Measurements from ENCODE around the gene GSTM4. TPM values are rescaled to one million over a fixed set of nuclear protein-coding genes. Genes with fewer than 3 reads are reported as not detected.

Gene GSTM4
- total and polyA plus RNA-seq, 2 donors (not counting 1 experiment from before 2014, with no cell fraction given), result 28.6 to 56.5 TPM

DNA sequence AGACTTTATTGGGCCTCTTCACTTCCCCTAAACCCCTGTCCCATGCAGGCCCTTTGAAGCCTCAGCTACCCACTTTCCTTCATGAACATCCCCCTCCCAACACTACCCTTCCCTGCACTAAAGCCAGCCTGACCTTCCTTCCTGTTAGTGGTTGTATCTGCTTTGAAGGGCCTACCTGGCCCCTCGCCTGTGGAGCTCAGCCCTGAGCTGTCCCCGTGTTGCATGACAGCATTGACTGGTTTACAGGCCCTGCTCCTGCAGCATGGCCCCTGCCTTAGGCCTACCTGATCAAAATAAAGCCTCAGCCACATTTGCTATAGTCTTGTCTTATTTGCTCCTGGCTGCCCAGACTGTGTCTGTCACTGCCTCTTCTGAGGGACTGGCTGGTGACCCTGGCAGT is 5.5 kb downstream of the GSTM4 start:
- H4K20me1 ChIP-seq (ENCODE audit: control insufficient read depth, insufficient read depth, low read length, poor library complexity, severe bottlenecking), result no peaks in the 10 kb centered on the region
- DNase-seq (no peak), ATAC-seq (ENCODE audit: low read depth) (no peak)
- no peaks in the 10 kb centered on the region for H3K79me2 ChIP-seq (ENCODE audit: control insufficient read depth, insufficient read depth, low read length)
- no peaks in the 10 kb centered on the region for H3K9me3 Mint-ChIP-seq (ENCODE audit: insufficient read depth)
- no peak overlapping the region for H3K4me3 ChIP-seq (ENCODE audit: control extremely low read depth in 1 of 5, extremely low read depth in 1 of 5, insufficient read depth in 1 of 5, low read depth in 2 of 5, low read length in 4 of 5)
- no peaks in the 10 kb centered on the region for H3K27me3 ChIP-seq (replicated peaks in 1 of 4; ENCODE audit: control extremely low read depth in 1 of 4, control insufficient read depth in 3 of 4, insufficient read depth in 4 of 4, low read length in 3 of 4)
- no peak overlapping the region for H2AFZ ChIP-seq (ENCODE audit: insufficient read depth, low read depth, low read length, poor library complexity, severe bottlenecking)
- no peak overlapping the region for H3K4me2 ChIP-seq (replicated peaks; ENCODE audit: low read depth, low read length, poor library complexity, severe bottlenecking)
- no peak overlapping the region for H3K27ac Mint-ChIP-seq
- ChIA-PET CTCF (interaction anchor here (1.1 to 1.9 kb wide), 2 partner anchors 15 to 21 kb away, joined by 3 to 8 read pairs; no protein-coding TSS in a partner anchor), POLR2A (no interaction called here)
- H3K36me3 ChIP-seq (replicated peaks in 1 of 2; ENCODE audit: control extremely low read depth in 1 of 2, control insufficient read depth in 1 of 2, extremely low read depth in 1 of 2, insufficient read depth in 2 of 2, low read length in 1 of 2), result peaks cover 0 to 16% of the 10 kb centered on the region in 2 experiments
- TF ChIP-seq EZH2 (IDR thresholded peaks at IDR 0.05; ENCODE audit: borderline replicate concordance, insufficient read depth, low read depth, low read length, poor library complexity, severe bottlenecking) (no peak), CTCF (IDR thresholded peaks at IDR 0.05) (no peak)
- WGBS (ENCODE audit: insufficient coverage), result 87% methylated on average over 2 of the region's 2 CpGs
- H3K27ac ChIP-seq (ENCODE audit: low read length in 2 of 2), result no peak overlapping the region
- H3K4me1 ChIP-seq (ENCODE audit: control insufficient read depth in 2 of 2, insufficient read depth in 2 of 2, low read length in 2 of 2), result peaks cover 4 to 6% of the 10 kb centered on the region in 2 donors
- H3K9ac ChIP-seq (ENCODE audit: low read length), result no peak overlapping the region
- H3K9me3 ChIP-seq (ENCODE audit: control extremely low read depth in 1 of 3, control insufficient read depth in 2 of 3, insufficient read depth in 1 of 3, low read length in 2 of 3), result no peaks in the 10 kb centered on the region
- intact Hi-C loops (cut with micrococcal nuclease), result no loop called here
- H3K4me1 Mint-ChIP-seq, result peaks cover 7% of the 10 kb centered on the region
- H3K27me3 Mint-ChIP-seq, result no peaks in the 10 kb centered on the region
- no peak overlapping the region for H3K4me3 Mint-ChIP-seq

DNA sequence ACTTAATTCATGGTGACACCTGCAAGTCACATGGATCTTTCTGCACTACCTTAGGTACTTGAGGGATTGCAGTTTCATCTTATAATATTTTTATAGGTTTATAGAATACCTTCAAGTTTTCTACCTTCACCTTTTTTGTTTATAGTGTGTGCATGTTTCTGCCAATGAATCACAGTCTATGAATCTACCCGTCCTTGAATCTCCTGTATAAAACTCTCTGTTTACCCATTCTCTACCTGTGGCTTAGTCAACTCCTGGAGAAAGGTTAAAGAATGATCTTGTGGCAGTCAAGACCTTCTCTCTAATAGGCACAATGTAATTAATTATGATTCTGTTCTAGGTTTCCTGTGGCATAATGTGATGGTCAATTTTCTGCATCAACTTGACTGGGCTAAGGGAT is 8.8 kb downstream of the GSTM4 start:
- Mint-ChIP-seq H3K4me3 (no peak overlapping the region), H3K27ac (no peak overlapping the region), H3K27me3 (no peaks in the 10 kb centered on the region), H3K4me1 (peaks cover 17% of the 10 kb centered on the region), H3K9me3 (ENCODE audit: insufficient read depth) (no peaks in the 10 kb centered on the region)
- CTCF ChIA-PET, result interaction anchor here (1.4 kb wide), 1 partner anchor 24 kb away, joined by 4 read pairs; no protein-coding TSS in a partner anchor
- no peaks in the 10 kb centered on the region for H3K79me2 ChIP-seq (ENCODE audit: control insufficient read depth, insufficient read depth, low read length)
- no peak overlapping the region for H2AFZ ChIP-seq (ENCODE audit: insufficient read depth, low read depth, low read length, poor library complexity, severe bottlenecking)
- POLR2A ChIA-PET, result no interaction called here
- peaks cover 4 to 14% of the 10 kb centered on the region in 2 donors for H3K4me1 ChIP-seq (ENCODE audit: control insufficient read depth in 2 of 2, insufficient read depth in 2 of 2, low read length in 2 of 2)
- no peak overlapping the region for H3K9ac ChIP-seq (ENCODE audit: low read length)
- H3K4me2 ChIP-seq (replicated peaks; ENCODE audit: low read depth, low read length, poor library complexity, severe bottlenecking), result no peak overlapping the region
- TF ChIP-seq CTCF (IDR thresholded peaks at IDR 0.05) (no peak), EZH2 (IDR thresholded peaks at IDR 0.05; ENCODE audit: borderline replicate concordance, insufficient read depth, low read depth, low read length, poor library complexity, severe bottlenecking) (no peak)
- H3K27ac ChIP-seq (ENCODE audit: low read length in 2 of 2), result no peak overlapping the region
- ATAC-seq (ENCODE audit: low read depth), result no peak
- no peak overlapping the region for H3K4me3 ChIP-seq (ENCODE audit: control extremely low read depth in 1 of 5, extremely low read depth in 1 of 5, insufficient read depth in 1 of 5, low read depth in 2 of 5, low read length in 4 of 5)
- no peaks in the 10 kb centered on the region for H4K20me1 ChIP-seq (ENCODE audit: control insufficient read depth, insufficient read depth, low read length, poor library complexity, severe bottlenecking)
- no peaks in the 10 kb centered on the region for H3K27me3 ChIP-seq (replicated peaks in 1 of 4; ENCODE audit: control extremely low read depth in 1 of 4, control insufficient read depth in 3 of 4, insufficient read depth in 4 of 4, low read length in 3 of 4)
- peaks cover 0 to 7% of the 10 kb centered on the region in 2 experiments for H3K36me3 ChIP-seq (replicated peaks in 1 of 2; ENCODE audit: control extremely low read depth in 1 of 2, control insufficient read depth in 1 of 2, extremely low read depth in 1 of 2, insufficient read depth in 2 of 2, low read length in 1 of 2)
- DNase-seq, result no peak
- H3K9me3 ChIP-seq (ENCODE audit: control extremely low read depth in 1 of 3, control insufficient read depth in 2 of 3, insufficient read depth in 1 of 3, low read length in 2 of 3), result no peaks in the 10 kb centered on the region
- intact Hi-C loops (cut with micrococcal nuclease), result no loop called here
- WGBS (ENCODE audit: insufficient coverage), result no CpG with 5 or more reads among the region's 1 CpG

All from B cell (primary cell).